Measurements from ENCODE around the gene HIRIP3. TPM values are rescaled to one million over a fixed set of nuclear protein-coding genes. Genes with fewer than 3 reads are reported as not detected.

HIRIP3 gene
- total and polyA plus RNA-seq, 2 of the 4 experiments (the other 2 are of a cell fraction): 5.0 to 10.5 TPM

GRCh38 chr16:30006095-30006473, 10.7 kb upstream of the HIRIP3 start:
- intact Hi-C loops (cut with micrococcal nuclease) (no loop called here), dilution Hi-C loops (cut with HindIII; ENCODE audit: low sequenced_read_pairs, unreplicated experiment) (no loop called here), in situ Hi-C loops (cut with MboI; ENCODE audit: low sequenced_read_pairs) (no loop called here)
- H2AK5ac ChIP-seq (ENCODE audit: low read depth, low read length): no peak overlapping the region
- ChIA-PET CTCF (interaction anchor here (0.8 kb wide), 1 partner anchor 106 kb away, joined by 3 read pairs; the partner anchor contains the start of gene SEZ6L2), POLR2A (ENCODE audit: unreplicated experiment) (no interaction called here)
- H3K36me3 ChIP-seq (ENCODE audit: control insufficient read depth, insufficient read depth, low read length): peaks cover 13% of the 10 kb centered on the region; the same call in 1 of the 2 replicates
- H4K5ac ChIP-seq (ENCODE audit: low read depth, low read length): no peak overlapping the region
- H3K4me2 ChIP-seq (ENCODE audit: low read depth, low read length): no peak overlapping the region
- BruUV-seq (replicated peaks): no TSS peak
- no peaks in the 10 kb centered on the region for H3K9me1 ChIP-seq (ENCODE audit: insufficient read depth, low read length)
- H2AFZ ChIP-seq (replicated peaks; ENCODE audit: low read length, poor library complexity): no peak overlapping the region
- WGBS, 2 experiments (ENCODE audit: extremely low coverage in 2 of 2, insufficient read length in 1 of 2): 96% methylated on average over 8 of the region's 18 CpGs; no CpG with 5 or more reads in 1 of the 2 experiments
- H3K23ac ChIP-seq (ENCODE audit: low read depth, low read length): no peak overlapping the region
- peaks cover 0 to 4% of the 10 kb centered on the region in 2 experiments; a peak in 1 of 4 replicates for H3K79me1 ChIP-seq (ENCODE audit: low read depth in 1 of 2, low read length in 2 of 2)
- H3K4me1 ChIP-seq (ENCODE audit: control insufficient read depth, insufficient read depth, low read length): no peaks in the 10 kb centered on the region; the same call in 1 of the 2 replicates
- H2AK9ac ChIP-seq (replicated peaks; ENCODE audit: low read depth, low read length, poor library complexity): no peak overlapping the region
- H2BK5ac ChIP-seq (ENCODE audit: low read depth, low read length, poor library complexity, severe bottlenecking): no peak overlapping the region
- H4K8ac ChIP-seq (ENCODE audit: low read depth in 2 of 2, low read length in 2 of 2): no peak overlapping the region
- no peak overlapping the region for H3K4ac ChIP-seq (ENCODE audit: low read depth, low read length)
- H3K56ac ChIP-seq (ENCODE audit: extremely low read depth, insufficient read depth, low read length): no peak overlapping the region
- no peak for ATAC-seq (ENCODE audit: low read depth)
- H3K9ac ChIP-seq (ENCODE audit: low read depth, low read length): no peak overlapping the region
- H3K9me3 ChIP-seq (ENCODE audit: control insufficient read depth, insufficient read depth, low read length): no peaks in the 10 kb centered on the region
- no peak for DNase-seq
- no peak for TF ChIP-seq CEBPB (IDR thresholded peaks at IDR 0.05; ENCODE audit: low read depth, low read length)
- TF ChIP-seq NFE2L2 (IDR thresholded peaks at IDR 0.05; ENCODE audit: low read depth, low read length): no peak
- TF ChIP-seq USF2 (IDR thresholded peaks at IDR 0.05; ENCODE audit: low read depth, low read length): no peak
- no peak for TF ChIP-seq MAFK (IDR thresholded peaks at IDR 0.05; ENCODE audit: low read depth, low read length)
- no peak for TF ChIP-seq CTCF (conservative IDR thresholded peaks at IDR 0.05; ENCODE audit: low read depth, low read length)
- TF ChIP-seq SMC3 (IDR thresholded peaks at IDR 0.05; ENCODE audit: low read depth, low read length): no peak
- TF ChIP-seq MXI1 (IDR thresholded peaks at IDR 0.05; ENCODE audit: borderline replicate concordance, low read depth, low read length): no peak
- TF ChIP-seq MAZ (IDR thresholded peaks at IDR 0.05; ENCODE audit: borderline replicate concordance, low read depth, low read length): no peak
- no peak for TF ChIP-seq RCOR1 (IDR thresholded peaks at IDR 0.05; ENCODE audit: insufficient replicate concordance, low read length)
- no peak for TF ChIP-seq POLR2A (IDR thresholded peaks at IDR 0.05; ENCODE audit: low read depth, low read length)
- TF ChIP-seq CHD1 (IDR thresholded peaks at IDR 0.05; ENCODE audit: low read depth, low read length): no peak
- TF ChIP-seq ELK1 (IDR thresholded peaks at IDR 0.05; ENCODE audit: borderline replicate concordance, low read depth, low read length): no peak
- no peak for TF ChIP-seq FOS (IDR thresholded peaks at IDR 0.05; ENCODE audit: low read depth, low read length)
- no peak for TF ChIP-seq RAD21 (IDR thresholded peaks at IDR 0.05; ENCODE audit: low read length)
- no peak for TF ChIP-seq BHLHE40 (IDR thresholded peaks at IDR 0.05; ENCODE audit: low read depth, low read length)
- no peak overlapping the region for H3K4me3 ChIP-seq (ENCODE audit: insufficient read depth, low read depth, low read length)
- no peak overlapping the region for H3K27ac ChIP-seq (ENCODE audit: insufficient read depth, low read length)
- H3K14ac ChIP-seq (replicated peaks; ENCODE audit: low read depth, low read length): no peak overlapping the region
- no peak overlapping the region for H4K91ac ChIP-seq (ENCODE audit: insufficient read depth, low read depth, low read length)
- H3K27me3 ChIP-seq (ENCODE audit: control insufficient read depth, insufficient read depth, low read length): peaks cover 16% of the 10 kb centered on the region
- no peak overlapping the region for H2BK120ac ChIP-seq (ENCODE audit: low read depth, low read length)
- no peaks in the 10 kb centered on the region; the same call in 1 of the 2 replicates for H4K20me1 ChIP-seq (ENCODE audit: insufficient read depth, low read length)
- H2BK15ac ChIP-seq (ENCODE audit: low read depth, low read length): no peak overlapping the region
- H2BK20ac ChIP-seq (ENCODE audit: low read depth, low read length): no peak overlapping the region
- no peak overlapping the region for H3K18ac ChIP-seq (ENCODE audit: low read depth, low read length)
